IPS-15b (cell line): Measurements from ENCODE around the gene PHF19.

Experiments
- H3K27me3 ChIP-seq: one replicate; pipeline ENCODE4 v1.6.1; 2013; ENCODE audit warnings: low read length; ENCODE audit not compliant: control insufficient read depth, insufficient read depth
- H3K36me3 ChIP-seq: one replicate; pipeline ENCODE4 v1.6.1; 2013; ENCODE audit warnings: low read length; ENCODE audit not compliant: control insufficient read depth, insufficient read depth
- H3K4me1 ChIP-seq: one replicate; pipeline ENCODE4 v1.6.1; 2013; ENCODE audit warnings: mild to moderate bottlenecking, low read length; ENCODE audit not compliant: control insufficient read depth, insufficient read depth
- H3K4me3 ChIP-seq: one replicate; pipeline ENCODE4 v1.5.1; 2013; ENCODE audit warnings: low read depth, low read length
- H3K9ac ChIP-seq: one replicate; pipeline ENCODE4 v1.6.1; 2013; ENCODE audit warnings: low read depth, mild to moderate bottlenecking, low read length
- H3K9me3 ChIP-seq: one replicate; pipeline ENCODE4 v1.6.1; 2013; ENCODE audit warnings: mild to moderate bottlenecking, low read length; ENCODE audit not compliant: control insufficient read depth, insufficient read depth

The PHF19 gene

GRCh38 chr9:120886490-120886967 lies 9.5 kb upstream of the PHF19 start:
- Histone ChIP-seq H3K27me3 (no peaks in the 10 kb centered on the region), H3K4me3 (no peak overlapping the region), H3K36me3 (no peaks in the 10 kb centered on the region), H3K9ac (no peak overlapping the region), H3K9me3 (no peaks in the 10 kb centered on the region), H3K4me1 (peaks cover 7% of the 10 kb centered on the region)

- no peak overlapping the region for H3K9ac ChIP-seq
- H3K4me1 ChIP-seq = peaks cover 6% of the 10 kb centered on the region
- H3K4me3 ChIP-seq = no peak overlapping the region
Measured at GRCh38 chr9:120885958-120886357, 9.0 kb upstream of the PHF19 start.

GRCh38 chr9:120885457-120885856 lies 8.5 kb upstream of the PHF19 start:
- no peaks in the 10 kb centered on the region for H3K9me3 ChIP-seq
- no peaks in the 10 kb centered on the region for H3K36me3 ChIP-seq
- no peaks in the 10 kb centered on the region for H3K27me3 ChIP-seq
- peaks cover 1% of the 10 kb centered on the region for H3K4me1 ChIP-seq
- no peak overlapping the region for H3K4me3 ChIP-seq
- H3K9ac ChIP-seq = no peak overlapping the region

More at GRCh38 chr9:120885958-120886357, 9.0 kb upstream of the PHF19 start:
- no peaks in the 10 kb centered on the region for H3K36me3 ChIP-seq
- no peaks in the 10 kb centered on the region for H3K9me3 ChIP-seq
- no peaks in the 10 kb centered on the region for H3K27me3 ChIP-seq

GRCh38 chr9:120883608-120883996 lies 6.6 kb upstream of the PHF19 start:
- Histone ChIP-seq H3K9ac (no peak overlapping the region), H3K36me3 (no peaks in the 10 kb centered on the region), H3K9me3 (no peaks in the 10 kb centered on the region), H3K4me3 (no peak overlapping the region), H3K27me3 (no peaks in the 10 kb centered on the region), H3K4me1 (peaks cover 2% of the 10 kb centered on the region)

GRCh38 chr9:120882935-120883607 lies 6.1 kb upstream of the PHF19 start:
- Histone ChIP-seq H3K4me3 (no peak overlapping the region), H3K36me3 (no peaks in the 10 kb centered on the region), H3K4me1 (peaks cover 6% of the 10 kb centered on the region), H3K27me3 (no peaks in the 10 kb centered on the region), H3K9me3 (no peaks in the 10 kb centered on the region), H3K9ac (no peak overlapping the region)

GRCh38 chr9:120879446-120879845 lies 2.5 kb upstream of the PHF19 start:
- Histone ChIP-seq H3K27me3 (peaks cover 3% of the 10 kb centered on the region), H3K9me3 (no peaks in the 10 kb centered on the region), H3K4me3 (no peak overlapping the region), H3K36me3 (no peaks in the 10 kb centered on the region), H3K9ac (no peak overlapping the region), H3K4me1 (peaks cover 18% of the 10 kb centered on the region)

GRCh38 chr9:120878188-120879130 lies 1.5 kb upstream of the PHF19 start:
- Histone ChIP-seq H3K4me3 (no peak overlapping the region), H3K4me1 (peaks cover 27% of the 10 kb centered on the region), H3K9me3 (no peaks in the 10 kb centered on the region), H3K9ac (no peak overlapping the region), H3K27me3 (peaks cover 3% of the 10 kb centered on the region), H3K36me3 (no peaks in the 10 kb centered on the region)

- Histone ChIP-seq H3K36me3 (no peaks in the 10 kb centered on the region), H3K4me3 (peak overlapping the region; percentile 52), H3K27me3 (peaks cover 3% of the 10 kb centered on the region), H3K9ac (peak overlapping the region; percentile 27), H3K4me1 (peaks cover 35% of the 10 kb centered on the region), H3K9me3 (no peaks in the 10 kb centered on the region)
Measured at GRCh38 chr9:120877276-120878034, 467 bp upstream of the PHF19 start.

- peak overlapping the region; percentile 49 for H3K9ac ChIP-seq
- H3K4me1 ChIP-seq = peaks cover 35% of the 10 kb centered on the region
- H3K27me3 ChIP-seq = peaks cover 3% of the 10 kb centered on the region
- peak overlapping the region; percentile 69 for H3K4me3 ChIP-seq
- H3K9me3 ChIP-seq = no peaks in the 10 kb centered on the region
- no peaks in the 10 kb centered on the region for H3K36me3 ChIP-seq
Measured at GRCh38 chr9:120875954-120876841, 790 bp downstream of the PHF19 start.

- no peaks in the 10 kb centered on the region for H3K36me3 ChIP-seq
- H3K9ac ChIP-seq = peak overlapping the region; percentile 49
- peaks cover 35% of the 10 kb centered on the region for H3K4me1 ChIP-seq
Measured at GRCh38 chr9:120875643-120875953, 1.4 kb downstream of the PHF19 start.

GRCh38 chr9:120875195-120875565 lies 1.8 kb downstream of the PHF19 start:
- H3K4me1 ChIP-seq = peaks cover 35% of the 10 kb centered on the region
- no peak overlapping the region for H3K9ac ChIP-seq

More at GRCh38 chr9:120875643-120875953, 1.4 kb downstream of the PHF19 start:
- no peaks in the 10 kb centered on the region for H3K9me3 ChIP-seq
- peaks cover 3% of the 10 kb centered on the region for H3K27me3 ChIP-seq
- H3K4me3 ChIP-seq = peak overlapping the region; percentile 69

More at GRCh38 chr9:120875195-120875565, 1.8 kb downstream of the PHF19 start:
- Histone ChIP-seq H3K27me3 (peaks cover 3% of the 10 kb centered on the region), H3K36me3 (no peaks in the 10 kb centered on the region), H3K4me3 (peak overlapping the region; percentile 69), H3K9me3 (no peaks in the 10 kb centered on the region)
